Activated CD4-positive, alpha-beta T cell treated with anti-CD3 and anti-CD28 coated beads, Interleukin-2, amount 10 ng/mL, durations not matched to agents 24 days and 14 days (primary cell): ENCODE results near the gene SYT2. TPM values are rescaled to one million over a fixed set of nuclear protein-coding genes. Genes with fewer than 3 reads are reported as not detected.

ENCODE experiments used
- DNase-seq: peaks from one replicate; pipeline ENCODE4 v3.0.0; 2022
- H3K27ac Mint-ChIP-seq: one replicate; pipeline ENCODE4 v1.8.0; 2022; ENCODE audit warnings: mild to moderate bottlenecking, mixed read lengths
- H3K27me3 Mint-ChIP-seq: one replicate; pipeline ENCODE4 v1.8.0; 2022; ENCODE audit warnings: mixed read lengths
- H3K36me3 Mint-ChIP-seq: one replicate; pipeline ENCODE4 v1.8.0; 2022; ENCODE audit warnings: low read depth, mild to moderate bottlenecking, mixed read lengths
- H3K4me1 Mint-ChIP-seq: one replicate; pipeline ENCODE4 v1.8.0; 2021; ENCODE audit warnings: mixed read lengths
- H3K4me3 Mint-ChIP-seq: one replicate; pipeline ENCODE4 v1.8.0; 2022; ENCODE audit warnings: mild to moderate bottlenecking, moderate library complexity, mixed read lengths
- H3K9me3 Mint-ChIP-seq: one replicate; pipeline ENCODE4 v1.8.0; 2021; ENCODE audit warnings: mixed read lengths
- intact Hi-C: fragments of 100-400 bp; cut with micrococcal nuclease; formaldehyde crosslinking; loops from one replicate; pipeline ENCODE4 v1.15.1; 2023
- total RNA-seq: library from RNA; stranded (reverse); gene quantifications from 2 replicates; pipeline ENCODE4 v1.2.3, GENCODE V29; 2022

SYT2 gene
- total RNA-seq, 1 donor from 2014 or later: not detected

DNA sequence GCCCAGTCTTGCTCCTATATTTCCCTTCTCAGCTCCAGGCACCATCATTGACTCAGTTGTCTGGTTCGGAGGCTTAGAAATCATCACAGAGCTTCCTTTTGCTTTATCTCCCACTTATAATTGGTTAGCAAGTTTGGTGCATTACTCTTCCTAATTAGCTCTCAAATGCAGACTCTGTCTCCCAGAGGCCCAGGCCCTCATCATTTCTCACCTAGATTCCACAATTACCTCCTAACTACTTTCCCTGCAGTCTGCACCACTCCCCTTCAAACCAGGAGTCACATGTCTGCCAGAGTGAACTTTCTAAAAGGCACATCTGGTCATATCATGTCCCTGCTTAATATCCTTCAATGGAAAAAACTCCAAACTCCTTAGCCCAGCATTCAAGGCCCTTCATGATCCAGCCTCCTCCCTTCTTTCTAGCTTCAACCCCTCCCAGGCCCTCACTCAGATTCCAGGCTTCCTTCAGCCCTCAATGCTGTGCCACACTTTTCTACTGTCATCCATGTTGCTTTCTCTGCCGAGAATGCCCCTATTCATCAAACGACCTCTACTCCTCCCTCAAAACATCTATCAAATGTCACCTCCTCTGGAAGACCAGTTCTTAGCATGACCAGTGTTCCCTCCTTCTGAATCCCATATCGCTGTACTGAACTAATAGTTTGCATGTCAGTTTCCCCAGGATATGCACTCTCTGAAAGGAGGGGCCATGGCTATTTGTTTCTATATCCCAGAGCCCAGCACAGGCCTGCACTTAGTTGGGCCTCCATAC is 30.7 kb downstream of the SYT2 start:
- H3K27ac Mint-ChIP-seq: no peak overlapping the region
- no peaks in the 10 kb centered on the region for H3K4me1 Mint-ChIP-seq
- H3K4me3 Mint-ChIP-seq: no peak overlapping the region
- peaks cover 41% of the 10 kb centered on the region for H3K27me3 Mint-ChIP-seq
- intact Hi-C loops: no loop called here
- H3K36me3 Mint-ChIP-seq: no peaks in the 10 kb centered on the region
- no peak for DNase-seq
- H3K9me3 Mint-ChIP-seq: peaks cover 9% of the 10 kb centered on the region

DNA sequence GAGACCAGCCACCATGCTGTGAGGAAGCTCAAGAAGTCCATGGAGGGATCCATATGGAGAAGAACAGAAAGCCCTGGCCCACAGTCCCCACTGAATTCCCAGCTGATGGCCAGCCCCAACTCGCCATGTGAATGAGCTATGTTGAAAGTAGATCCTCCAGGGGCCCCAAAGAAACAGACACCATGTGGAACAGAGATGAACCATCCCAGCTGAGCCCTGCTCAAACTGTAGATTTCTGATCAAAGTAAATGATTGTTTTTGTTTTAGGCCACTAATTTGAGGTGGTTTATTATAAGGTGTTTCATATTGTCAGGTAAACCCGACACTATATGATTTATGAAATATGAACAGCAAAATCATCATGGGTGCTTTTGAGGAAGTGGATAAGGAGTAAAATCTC is 32.8 kb downstream of the SYT2 start:
- Mint-ChIP-seq H3K9me3 (peaks cover 9% of the 10 kb centered on the region), H3K27me3 (peaks cover 45% of the 10 kb centered on the region), H3K27ac (no peak overlapping the region), H3K4me3 (no peak overlapping the region), H3K4me1 (no peaks in the 10 kb centered on the region), H3K36me3 (no peaks in the 10 kb centered on the region)
- intact Hi-C loops: no loop called here
- DNase-seq: no peak

DNA sequence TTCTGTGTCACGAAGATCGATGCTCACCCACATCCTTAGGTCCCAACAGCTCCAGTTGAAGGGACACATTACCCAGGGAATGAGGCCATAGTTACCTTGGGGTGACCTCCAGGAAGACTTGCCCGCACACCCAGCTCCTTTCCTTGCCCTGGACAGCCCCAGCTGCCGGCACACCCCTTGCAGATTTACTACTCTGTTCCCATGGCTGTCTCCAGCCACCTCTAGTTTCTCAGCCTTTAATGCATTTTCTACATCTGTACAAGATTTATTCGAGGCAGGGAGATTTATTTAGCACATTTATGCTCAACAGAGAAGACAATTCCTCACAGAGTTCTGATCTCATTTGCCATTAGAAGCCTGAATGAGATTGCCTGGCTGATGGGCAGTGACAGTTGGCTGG is 36.7 kb downstream of the SYT2 start:
- Mint-ChIP-seq H3K4me1 (no peaks in the 10 kb centered on the region), H3K9me3 (peaks cover 3% of the 10 kb centered on the region), H3K4me3 (no peak overlapping the region), H3K36me3 (no peaks in the 10 kb centered on the region), H3K27me3 (peaks cover 33% of the 10 kb centered on the region), H3K27ac (no peak overlapping the region)
- DNase-seq: no peak
- intact Hi-C loops: no loop called here

DNA sequence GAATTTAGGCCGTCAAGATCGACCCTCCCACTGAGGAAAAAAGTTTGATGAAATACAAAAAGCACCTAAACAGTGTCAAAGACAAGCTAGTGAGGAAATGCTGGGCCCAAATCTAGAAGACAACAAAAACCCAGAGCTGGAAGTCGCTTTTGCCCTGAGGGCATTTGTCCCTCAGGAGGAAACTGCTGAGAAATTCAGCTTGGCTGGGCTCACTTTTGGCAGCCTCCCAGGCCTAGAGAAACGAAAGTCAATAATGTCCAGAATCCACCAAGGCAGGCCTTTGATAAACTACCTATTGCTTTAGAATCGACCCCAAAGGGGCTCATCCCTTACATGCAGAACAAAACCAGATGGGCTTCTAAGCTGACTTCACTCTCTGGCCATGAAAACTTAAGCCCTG is 38.9 kb downstream of the SYT2 start:
- H3K27ac Mint-ChIP-seq: no peak overlapping the region
- DNase-seq: no peak
- H3K4me1 Mint-ChIP-seq: no peaks in the 10 kb centered on the region
- no peaks in the 10 kb centered on the region for H3K36me3 Mint-ChIP-seq
- intact Hi-C loops: no loop called here
- peaks cover 22% of the 10 kb centered on the region for H3K27me3 Mint-ChIP-seq
- no peak overlapping the region for H3K4me3 Mint-ChIP-seq
- no peaks in the 10 kb centered on the region for H3K9me3 Mint-ChIP-seq

DNA sequence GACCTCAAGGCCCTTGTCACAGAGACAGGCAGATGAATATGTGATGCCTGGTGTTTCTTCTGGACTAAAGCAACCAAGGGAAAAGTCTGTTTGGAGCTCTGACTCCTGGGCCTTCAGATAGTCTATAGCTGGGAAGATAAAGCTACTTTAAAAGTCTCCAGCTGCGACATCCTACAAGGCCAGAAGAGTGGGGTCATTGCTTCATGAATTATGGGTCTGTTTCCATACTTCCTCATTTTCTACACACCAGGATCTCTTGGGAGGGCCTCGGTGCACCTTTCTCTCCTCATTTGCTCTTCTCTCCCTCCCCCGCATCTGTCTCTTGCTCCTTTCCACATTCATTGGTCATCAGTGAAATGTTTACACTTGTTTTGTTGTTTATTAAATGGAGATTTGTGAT is 44.8 kb downstream of the SYT2 start:
- no peaks in the 10 kb centered on the region for H3K9me3 Mint-ChIP-seq
- DNase-seq: no peak
- no peak overlapping the region for H3K4me3 Mint-ChIP-seq
- no peaks in the 10 kb centered on the region for H3K36me3 Mint-ChIP-seq
- peaks cover 25% of the 10 kb centered on the region for H3K27me3 Mint-ChIP-seq
- no peak overlapping the region for H3K27ac Mint-ChIP-seq
- intact Hi-C loops: loop anchor here (5.0 kb wide), 1 partner anchor 187 kb away; no protein-coding TSS in a partner anchor
- no peaks in the 10 kb centered on the region for H3K4me1 Mint-ChIP-seq

GRCh38 chr1:202664083-202664482 is 46.2 kb downstream of the SYT2 start:
- intact Hi-C loops: no loop called here
- no peaks in the 10 kb centered on the region for H3K4me1 Mint-ChIP-seq
- H3K9me3 Mint-ChIP-seq: no peaks in the 10 kb centered on the region
- H3K27ac Mint-ChIP-seq: no peak overlapping the region
- no peaks in the 10 kb centered on the region for H3K36me3 Mint-ChIP-seq
- peaks cover 24% of the 10 kb centered on the region for H3K27me3 Mint-ChIP-seq
- H3K4me3 Mint-ChIP-seq: no peak overlapping the region
- DNase-seq: no peak

DNA sequence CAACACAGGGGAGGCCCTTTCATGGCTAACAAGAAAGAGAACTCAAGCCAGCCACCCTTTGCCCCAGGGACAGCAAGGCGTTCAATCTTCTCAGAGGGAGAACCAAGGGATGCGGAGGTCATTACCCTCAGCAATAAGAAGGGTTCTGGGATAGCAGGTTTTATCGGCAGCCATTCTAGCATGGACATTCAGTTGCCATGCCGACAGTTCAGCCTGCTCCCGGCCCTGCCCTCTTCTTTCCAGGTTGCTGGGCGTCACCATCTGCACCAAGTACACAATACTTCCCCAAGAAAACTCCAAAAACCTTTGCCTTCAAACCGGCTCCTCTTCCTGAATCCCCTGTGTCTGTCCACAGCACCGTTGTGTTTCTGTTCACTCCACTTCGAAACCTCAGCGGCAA is 47.1 kb downstream of the SYT2 start:
- no peak overlapping the region for H3K27ac Mint-ChIP-seq

DNA sequence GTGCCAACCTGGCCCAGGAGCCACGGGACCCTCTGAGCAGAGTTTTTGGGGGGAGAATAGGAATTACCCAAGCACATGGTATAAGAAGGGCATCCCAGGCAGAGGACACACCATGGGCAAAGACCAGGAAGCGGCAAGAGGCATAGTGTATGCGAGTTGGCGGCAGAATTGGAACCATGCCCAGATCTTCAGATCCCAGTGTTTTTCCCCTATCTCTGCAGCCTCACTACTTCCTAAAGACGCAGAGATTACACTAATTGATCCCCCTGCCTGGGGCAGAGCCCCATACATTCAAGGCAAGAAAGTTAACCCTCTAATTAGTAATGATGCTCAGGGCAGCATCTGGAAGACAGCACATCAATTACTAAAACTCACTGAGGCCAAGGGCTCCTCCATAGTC is 48.2 kb downstream of the SYT2 start:
- H3K9me3 Mint-ChIP-seq: no peaks in the 10 kb centered on the region
- no peak overlapping the region for H3K4me3 Mint-ChIP-seq
- DNase-seq: no peak
- no peaks in the 10 kb centered on the region for H3K36me3 Mint-ChIP-seq
- intact Hi-C loops: no loop called here
- H3K27ac Mint-ChIP-seq: no peak overlapping the region
- H3K4me1 Mint-ChIP-seq: no peaks in the 10 kb centered on the region
- H3K27me3 Mint-ChIP-seq: peaks cover 27% of the 10 kb centered on the region

More for the DNA sequence above, 47.1 kb downstream of the SYT2 start:
- no peaks in the 10 kb centered on the region for H3K36me3 Mint-ChIP-seq
- H3K4me3 Mint-ChIP-seq: no peak overlapping the region
- peaks cover 26% of the 10 kb centered on the region for H3K27me3 Mint-ChIP-seq
- H3K4me1 Mint-ChIP-seq: no peaks in the 10 kb centered on the region
- no peaks in the 10 kb centered on the region for H3K9me3 Mint-ChIP-seq
- no peak for DNase-seq
- intact Hi-C loops: no loop called here

DNA sequence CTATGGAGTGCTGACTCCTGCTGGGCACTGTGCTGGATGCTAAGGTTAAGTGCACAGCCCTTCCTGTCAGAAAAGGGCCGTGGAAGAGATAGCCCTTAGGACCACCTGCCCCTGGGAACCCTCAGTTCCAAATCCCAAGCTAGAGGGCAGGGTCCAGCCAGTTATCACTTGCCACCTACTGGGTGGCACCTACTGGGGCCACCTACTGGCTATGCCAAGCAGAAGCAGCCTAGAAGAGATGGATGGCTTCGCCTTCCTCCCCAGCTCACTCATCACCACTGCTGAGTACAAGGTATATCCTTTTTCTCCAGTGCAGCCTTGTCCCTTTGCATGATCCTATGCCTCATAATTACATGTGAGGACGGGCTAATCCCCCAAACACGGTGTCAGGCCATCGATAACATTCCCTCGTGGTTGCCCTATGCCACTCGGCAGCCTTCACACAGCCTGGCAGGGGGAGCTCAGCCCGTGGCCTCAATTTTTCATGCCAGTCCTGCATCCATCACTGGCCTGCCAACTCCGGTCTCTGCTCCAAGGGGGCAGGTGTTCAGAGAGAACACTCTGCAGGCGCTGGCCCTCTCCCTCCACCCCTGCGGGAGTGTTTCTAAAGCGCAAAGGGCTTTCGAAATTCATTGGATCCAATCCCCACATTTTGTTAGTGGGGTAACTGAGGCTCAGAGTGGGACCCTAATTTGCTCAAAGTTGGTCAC is 49.0 kb downstream of the SYT2 start:
- Mint-ChIP-seq H3K4me1 (no peaks in the 10 kb centered on the region), H3K9me3 (no peaks in the 10 kb centered on the region), H3K4me3 (no peak overlapping the region), H3K27me3 (peaks cover 32% of the 10 kb centered on the region), H3K27ac (no peak overlapping the region), H3K36me3 (no peaks in the 10 kb centered on the region)
- intact Hi-C loops: no loop called here
- DNase-seq: no peak

DNA sequence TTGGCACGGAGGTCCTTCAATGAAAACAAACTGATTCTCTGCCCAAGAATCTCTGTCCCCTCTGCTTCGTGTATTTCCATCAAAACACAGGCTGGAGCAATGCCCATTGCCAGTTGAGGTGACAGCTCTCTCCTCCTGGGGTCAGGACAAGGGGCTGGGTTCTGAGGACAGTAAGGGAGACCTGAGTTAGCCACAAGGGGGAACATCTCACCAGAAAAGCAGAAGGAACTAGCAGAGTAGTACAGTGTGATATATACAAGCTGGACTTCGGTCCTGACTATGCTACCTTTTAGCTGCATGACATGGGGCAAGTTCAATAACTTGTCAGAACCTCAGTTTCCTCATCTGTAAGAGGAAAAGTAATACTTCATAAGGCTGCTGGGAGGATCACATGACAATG is 50.3 kb downstream of the SYT2 start:
- Mint-ChIP-seq H3K27me3 (peaks cover 37% of the 10 kb centered on the region), H3K36me3 (no peaks in the 10 kb centered on the region), H3K27ac (no peak overlapping the region), H3K4me3 (no peak overlapping the region), H3K4me1 (no peaks in the 10 kb centered on the region), H3K9me3 (no peaks in the 10 kb centered on the region)
- DNase-seq: no peak
- intact Hi-C loops: no loop called here

- H3K36me3 Mint-ChIP-seq: no peaks in the 10 kb centered on the region
- no peak for DNase-seq
- H3K9me3 Mint-ChIP-seq: no peaks in the 10 kb centered on the region
- intact Hi-C loops: no loop called here
- H3K4me3 Mint-ChIP-seq: no peak overlapping the region
- H3K27ac Mint-ChIP-seq: no peak overlapping the region
- peaks cover 40% of the 10 kb centered on the region for H3K27me3 Mint-ChIP-seq
- no peaks in the 10 kb centered on the region for H3K4me1 Mint-ChIP-seq
Measured at GRCh38 chr1:202659541-202659940, 50.7 kb downstream of the SYT2 start.

DNA sequence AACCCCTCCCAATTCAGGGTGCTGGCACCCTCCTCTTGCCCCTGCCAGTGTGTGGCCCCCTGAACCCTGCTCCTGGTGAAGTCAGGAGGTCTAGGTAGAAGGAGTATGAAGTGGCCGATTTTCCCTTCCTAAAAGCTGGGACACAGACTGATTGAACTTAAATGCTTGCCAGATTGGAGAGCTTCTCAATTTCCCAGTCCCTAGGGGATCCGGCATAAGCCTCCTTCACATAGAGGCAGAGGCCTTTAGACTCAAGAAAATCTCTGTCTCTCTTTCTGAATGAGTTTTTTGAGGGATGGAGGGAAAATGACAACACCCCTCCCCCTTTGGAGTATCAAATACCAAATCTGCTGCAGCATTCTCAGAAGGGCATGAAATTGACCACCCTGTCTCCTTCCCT is 51.5 kb downstream of the SYT2 start:
- H3K27ac Mint-ChIP-seq: no peak overlapping the region
- H3K27me3 Mint-ChIP-seq: peaks cover 41% of the 10 kb centered on the region
- intact Hi-C loops: no loop called here

GRCh38 chr1:202658251-202658759 is 51.9 kb downstream of the SYT2 start:
- Mint-ChIP-seq H3K9me3 (no peaks in the 10 kb centered on the region), H3K27me3 (peaks cover 37% of the 10 kb centered on the region), H3K27ac (no peak overlapping the region), H3K4me3 (no peak overlapping the region), H3K4me1 (no peaks in the 10 kb centered on the region), H3K36me3 (no peaks in the 10 kb centered on the region)
- intact Hi-C loops: no loop called here
- DNase-seq: no peak

More for the DNA sequence above, 51.5 kb downstream of the SYT2 start:
- no peak for DNase-seq
- Mint-ChIP-seq H3K9me3 (no peaks in the 10 kb centered on the region), H3K36me3 (no peaks in the 10 kb centered on the region), H3K4me3 (no peak overlapping the region), H3K4me1 (no peaks in the 10 kb centered on the region)

- Mint-ChIP-seq H3K27me3 (peaks cover 34% of the 10 kb centered on the region), H3K36me3 (no peaks in the 10 kb centered on the region), H3K27ac (no peak overlapping the region), H3K4me3 (no peak overlapping the region), H3K4me1 (no peaks in the 10 kb centered on the region), H3K9me3 (no peaks in the 10 kb centered on the region)
- intact Hi-C loops: no loop called here
- no peak for DNase-seq
Measured at GRCh38 chr1:202656951-202657646, 53.2 kb downstream of the SYT2 start.
